Measurements from ENCODE around the gene RAB7B. TPM values are rescaled to one million over a fixed set of nuclear protein-coding genes. Genes with fewer than 3 reads are reported as not detected.

Gene RAB7B
- total RNA-seq, 4 donors from 2014 or later = 0.15 to 0.62 (median 0.33) TPM; not detected in 1

DNA sequence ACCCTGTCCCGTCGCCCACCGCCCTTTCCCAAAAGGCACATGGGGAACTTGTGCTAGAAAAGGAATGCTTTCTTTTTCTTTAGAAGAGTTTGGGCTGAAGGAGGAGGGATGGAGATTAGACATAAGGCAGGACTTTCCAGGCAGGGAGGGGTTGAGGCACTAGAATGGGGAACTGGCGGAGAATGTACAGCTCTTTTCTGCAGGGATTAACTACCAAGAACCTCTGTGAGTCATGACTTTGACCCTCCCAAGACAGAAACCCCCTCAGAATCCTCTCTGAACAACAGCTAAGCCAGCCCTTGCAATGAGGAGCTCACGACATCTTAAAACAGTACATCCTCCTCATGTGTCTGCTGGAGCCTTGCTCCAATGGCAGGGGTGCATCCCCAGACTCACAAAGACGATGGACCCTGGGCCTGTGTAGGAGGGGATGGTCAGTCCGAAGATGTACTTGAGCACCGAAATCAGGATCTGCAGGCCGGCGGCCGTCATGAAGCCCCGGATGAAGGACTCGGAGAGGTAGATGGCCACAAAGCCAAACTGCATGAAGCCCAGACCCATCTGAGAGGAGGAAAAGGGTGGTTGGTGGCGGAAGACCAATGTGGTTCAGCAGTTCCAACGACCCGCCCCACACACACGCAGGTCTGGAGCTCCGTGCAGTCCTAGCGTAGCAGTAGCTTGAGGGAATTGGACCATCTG, 73.5 kb downstream of the RAB7B start:
- H3K4me1 ChIP-seq = no peaks in the 10 kb centered on the region
- in situ Hi-C loops (cut with MboI; ENCODE audit: low sequenced_read_pairs in 4 of 4) = loop anchor here in 1 of 4 donors (10.0 kb wide), 1 partner anchor 175 kb away; no protein-coding TSS in a partner anchor
- TF ChIP-seq, protein P1, sequence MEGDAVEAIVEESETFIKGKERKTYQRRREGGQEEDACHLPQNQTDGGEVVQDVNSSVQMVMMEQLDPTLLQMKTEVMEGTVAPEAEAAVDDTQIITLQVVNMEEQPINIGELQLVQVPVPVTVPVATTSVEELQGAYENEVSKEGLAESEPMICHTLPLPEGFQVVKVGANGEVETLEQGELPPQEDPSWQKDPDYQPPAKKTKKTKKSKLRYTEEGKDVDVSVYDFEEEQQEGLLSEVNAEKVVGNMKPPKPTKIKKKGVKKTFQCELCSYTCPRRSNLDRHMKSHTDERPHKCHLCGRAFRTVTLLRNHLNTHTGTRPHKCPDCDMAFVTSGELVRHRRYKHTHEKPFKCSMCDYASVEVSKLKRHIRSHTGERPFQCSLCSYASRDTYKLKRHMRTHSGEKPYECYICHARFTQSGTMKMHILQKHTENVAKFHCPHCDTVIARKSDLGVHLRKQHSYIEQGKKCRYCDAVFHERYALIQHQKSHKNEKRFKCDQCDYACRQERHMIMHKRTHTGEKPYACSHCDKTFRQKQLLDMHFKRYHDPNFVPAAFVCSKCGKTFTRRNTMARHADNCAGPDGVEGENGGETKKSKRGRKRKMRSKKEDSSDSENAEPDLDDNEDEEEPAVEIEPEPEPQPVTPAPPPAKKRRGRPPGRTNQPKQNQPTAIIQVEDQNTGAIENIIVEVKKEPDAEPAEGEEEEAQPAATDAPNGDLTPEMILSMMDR (IDR thresholded peaks at IDR 0.05 in 4 of 5, conservative IDR thresholded peaks at IDR 0.05 in 1 of 5) = no peak
- no peak for TF ChIP-seq POLR2A (IDR thresholded peaks at IDR 0.05)
- H3K9me3 ChIP-seq = no peaks in the 10 kb centered on the region
- no peak overlapping the region for H3K27ac ChIP-seq
- no peaks in the 10 kb centered on the region for H3K27me3 ChIP-seq
- no peak for DNase-seq
- no peaks in the 10 kb centered on the region for H3K36me3 ChIP-seq
- H3K4me3 ChIP-seq = no peak overlapping the region
- intact Hi-C loops (cut with DNase I; ENCODE audit: low total_unique reads) = loop anchor here (2.0 kb wide), 1 partner anchor 15 kb away; no protein-coding TSS in a partner anchor
- no peak for ATAC-seq

DNA sequence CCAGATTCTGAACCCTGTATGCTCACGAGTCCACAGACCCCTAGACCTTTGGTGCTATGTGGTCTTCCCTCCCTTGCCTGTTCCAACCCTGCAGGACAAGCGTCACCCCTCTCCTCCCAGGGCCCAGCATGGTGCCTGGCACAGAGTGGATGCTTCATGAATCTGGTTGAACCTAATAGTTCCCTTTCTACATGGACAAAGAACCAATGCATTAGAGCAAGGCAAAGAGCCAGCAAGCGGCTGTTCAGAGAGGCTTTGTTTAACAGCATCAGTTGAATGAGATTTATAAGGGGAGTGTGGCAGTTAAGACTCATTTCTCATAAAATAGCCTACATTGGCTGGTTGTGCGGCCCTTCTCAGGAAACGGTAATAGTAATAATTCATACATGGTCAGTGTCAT, 74.9 kb downstream of the RAB7B start:
- DNase-seq = no peak
- H3K4me3 ChIP-seq = no peak overlapping the region
- H3K27ac ChIP-seq = no peak overlapping the region
- ATAC-seq = no peak
- TF ChIP-seq POLR2A (IDR thresholded peaks at IDR 0.05) = no peak
- TF ChIP-seq, protein P1 (IDR thresholded peaks at IDR 0.05 in 4 of 5, conservative IDR thresholded peaks at IDR 0.05 in 1 of 5) = no peak
- no peaks in the 10 kb centered on the region for H3K36me3 ChIP-seq
- in situ Hi-C loops (cut with MboI; ENCODE audit: low sequenced_read_pairs in 4 of 4) (loop anchor here in 1 of 4 donors (10.0 kb wide), 1 partner anchor 176 kb away; no protein-coding TSS in a partner anchor), intact Hi-C loops (cut with DNase I; ENCODE audit: low total_unique reads) (loop anchor here (2.0 kb wide), 1 partner anchor 16 kb away; no protein-coding TSS in a partner anchor)
- peaks cover 0 to 2% of the 10 kb centered on the region in 2 donors for H3K4me1 ChIP-seq
- no peaks in the 10 kb centered on the region for H3K9me3 ChIP-seq
- no peaks in the 10 kb centered on the region for H3K27me3 ChIP-seq

DNA sequence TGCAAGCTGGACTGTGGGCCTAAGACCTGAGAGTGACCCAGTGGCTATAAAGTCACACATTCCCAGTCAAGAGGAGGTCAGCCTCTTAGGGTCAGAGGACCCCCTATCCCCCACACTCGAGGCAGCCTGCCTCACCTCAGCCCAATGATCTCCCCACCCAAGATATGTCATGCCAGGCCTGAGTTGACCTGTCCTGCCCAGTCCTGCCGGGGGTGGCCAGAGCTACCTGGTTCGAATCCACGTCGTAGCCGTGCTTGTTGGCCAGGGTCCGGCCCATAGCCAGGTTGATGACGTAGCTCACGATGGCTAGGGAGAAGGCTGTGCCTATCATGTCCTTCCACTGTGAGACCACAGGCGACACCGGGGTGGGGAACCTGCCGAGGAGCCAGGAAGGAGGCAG, 75.5 kb downstream of the RAB7B start:
- in situ Hi-C loops (cut with MboI; ENCODE audit: low sequenced_read_pairs in 4 of 4) = loop anchor here in 1 of 4 donors (10.0 kb wide), 1 partner anchor 177 kb away; no protein-coding TSS in a partner anchor
- H3K27me3 ChIP-seq = no peaks in the 10 kb centered on the region
- no peaks in the 10 kb centered on the region for H3K9me3 ChIP-seq
- peaks cover 0 to 3% of the 10 kb centered on the region in 2 donors for H3K4me1 ChIP-seq
- ATAC-seq (no peak), DNase-seq (no peak)
- no peak overlapping the region for H3K4me3 ChIP-seq
- intact Hi-C loops (cut with DNase I; ENCODE audit: low total_unique reads) = loop anchor here (2.0 kb wide), 1 partner anchor 17 kb away; no protein-coding TSS in a partner anchor
- TF ChIP-seq, protein P1 (IDR thresholded peaks at IDR 0.05 in 4 of 5, conservative IDR thresholded peaks at IDR 0.05 in 1 of 5) = no peak
- no peak for TF ChIP-seq POLR2A (IDR thresholded peaks at IDR 0.05)
- no peak overlapping the region for H3K27ac ChIP-seq
- H3K36me3 ChIP-seq = no peaks in the 10 kb centered on the region

DNA sequence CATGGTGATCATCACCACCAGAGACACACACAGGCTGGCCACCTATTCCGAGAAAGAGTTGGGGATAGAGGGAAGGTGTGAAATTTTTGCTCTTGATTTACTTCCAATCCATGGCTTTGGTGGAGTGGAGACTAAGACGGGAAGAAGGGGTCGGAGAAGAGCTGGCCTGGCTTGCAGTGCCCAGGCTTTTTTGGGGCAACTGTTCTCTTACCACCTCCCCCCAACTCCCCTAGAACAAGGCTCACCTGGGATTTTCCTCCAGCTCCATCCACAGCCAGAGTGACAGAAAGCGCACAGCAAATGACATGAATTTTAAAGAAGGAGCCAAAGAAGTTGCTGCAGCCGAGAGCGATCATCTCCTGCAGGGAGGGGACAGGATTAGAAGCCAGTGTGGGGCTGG, 75.9 kb downstream of the RAB7B start:
- Histone ChIP-seq H3K27me3 (no peaks in the 10 kb centered on the region), H3K4me1 (peaks cover 0 to 3% of the 10 kb centered on the region in 2 donors), H3K36me3 (no peaks in the 10 kb centered on the region), H3K4me3 (no peak overlapping the region), H3K9me3 (no peaks in the 10 kb centered on the region), H3K27ac (no peak overlapping the region)
- no peak for TF ChIP-seq POLR2A (IDR thresholded peaks at IDR 0.05)
- TF ChIP-seq, protein P1 (IDR thresholded peaks at IDR 0.05 in 4 of 5, conservative IDR thresholded peaks at IDR 0.05 in 1 of 5) = no peak
- in situ Hi-C loops (cut with MboI; ENCODE audit: low sequenced_read_pairs in 4 of 4) (loop anchor here in 1 of 4 donors (10.0 kb wide), 1 partner anchor 178 kb away; no protein-coding TSS in a partner anchor), intact Hi-C loops (cut with DNase I; ENCODE audit: low total_unique reads) (no loop called here)
- DNase-seq (no peak), ATAC-seq (no peak)

Other genes starting within 250 kb of the RAB7B start
- gene RAB29, start 227.9 kb downstream of the RAB7B start, total RNA-seq = 10 to 100 TPM in 3 of 4 donors, 1 to 10 TPM in 1; 8.4 to 13.8 (median 10.7) TPM
- gene SLC41A1, start 190.2 kb downstream of the RAB7B start, total RNA-seq = 10 to 100 TPM; 21.5 to 39.8 (median 36.8) TPM
- not detected for gene PM20D1, start 153.3 kb downstream of the RAB7B start, total RNA-seq
- under 1 TPM; 0.10 to 0.32 (median 0.26) TPM for gene SLC26A9, start 59.9 kb downstream of the RAB7B start, total RNA-seq
- not detected for gene CTSE, start 20.5 kb upstream of the RAB7B start, total RNA-seq
- not detected for gene RHEX, start 49.8 kb upstream of the RAB7B start, total RNA-seq
- gene AVPR1B, start 114.0 kb upstream of the RAB7B start, total RNA-seq = not detected
- gene FAM72A, start 199.4 kb upstream of the RAB7B start, total RNA-seq = under 1 TPM in 2 of 4 donors, not detected in 2; 0.20 to 0.85 TPM
- gene SRGAP2, start 200.1 kb upstream of the RAB7B start, total RNA-seq = 10 to 100 TPM in 2 of 4 donors, 1 to 10 TPM in 2; 8.7 to 13.2 (median 11.0) TPM